Adrenal gland (tissue), 5 donors: ENCODE results near the gene SLC32A1.

Experiments used
- CTCF ChIP-seq, 6 experiments: fragments of 450-650 bp in 4 of 6; fragments of 200-600 bp in 2 of 6; sonication (generic) in 1 of 6; IDR thresholded peaks; 1 replicate in 5 of 6; 2 replicates in 1 of 6; pipeline versions ENCODE4 v1.5.1 to v1.8.0; 2016 to 2021; ENCODE audit warnings: antibody characterized with exemption in 6 of 6, mild to moderate bottlenecking in 2 of 6, moderate library complexity in 1 of 6
- POLR2A ChIP-seq, 2 donors: fragments of 450-650 bp; IDR thresholded peaks; one replicate each; pipeline ENCODE4 v1.6.1; 2017; ENCODE audit warnings: antibody characterized with exemption in 2 of 2, mild to moderate bottlenecking in 2 of 2, moderate library complexity in 1 of 2
- donor health status: DM: no; HTN: no; CAD: no.

GRCh38 chr20:38737887-38738286, 13.6 kb downstream of the SLC32A1 start:
- TF ChIP-seq POLR2A (IDR thresholded peaks at IDR 0.05), result no peak
- TF ChIP-seq CTCF (IDR thresholded peaks at IDR 0.05), result no peak
